ENCODE data around the gene RXFP3. TPM values are rescaled to one million over a fixed set of nuclear protein-coding genes. Genes with fewer than 3 reads are reported as not detected.
"Not testable (repeated sequence)": the region's sequence is repeated elsewhere in the genome, so short reads cannot be mapped to it uniquely, and the experiment has no call there.

The RXFP3 gene, protein sequence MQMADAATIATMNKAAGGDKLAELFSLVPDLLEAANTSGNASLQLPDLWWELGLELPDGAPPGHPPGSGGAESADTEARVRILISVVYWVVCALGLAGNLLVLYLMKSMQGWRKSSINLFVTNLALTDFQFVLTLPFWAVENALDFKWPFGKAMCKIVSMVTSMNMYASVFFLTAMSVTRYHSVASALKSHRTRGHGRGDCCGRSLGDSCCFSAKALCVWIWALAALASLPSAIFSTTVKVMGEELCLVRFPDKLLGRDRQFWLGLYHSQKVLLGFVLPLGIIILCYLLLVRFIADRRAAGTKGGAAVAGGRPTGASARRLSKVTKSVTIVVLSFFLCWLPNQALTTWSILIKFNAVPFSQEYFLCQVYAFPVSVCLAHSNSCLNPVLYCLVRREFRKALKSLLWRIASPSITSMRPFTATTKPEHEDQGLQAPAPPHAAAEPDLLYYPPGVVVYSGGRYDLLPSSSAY
- 0.22 TPM in 1 of 2 replicates, not detected in the other for total RNA-seq (2014; rRNA removed; shearing (Covaris generic))

DNA sequence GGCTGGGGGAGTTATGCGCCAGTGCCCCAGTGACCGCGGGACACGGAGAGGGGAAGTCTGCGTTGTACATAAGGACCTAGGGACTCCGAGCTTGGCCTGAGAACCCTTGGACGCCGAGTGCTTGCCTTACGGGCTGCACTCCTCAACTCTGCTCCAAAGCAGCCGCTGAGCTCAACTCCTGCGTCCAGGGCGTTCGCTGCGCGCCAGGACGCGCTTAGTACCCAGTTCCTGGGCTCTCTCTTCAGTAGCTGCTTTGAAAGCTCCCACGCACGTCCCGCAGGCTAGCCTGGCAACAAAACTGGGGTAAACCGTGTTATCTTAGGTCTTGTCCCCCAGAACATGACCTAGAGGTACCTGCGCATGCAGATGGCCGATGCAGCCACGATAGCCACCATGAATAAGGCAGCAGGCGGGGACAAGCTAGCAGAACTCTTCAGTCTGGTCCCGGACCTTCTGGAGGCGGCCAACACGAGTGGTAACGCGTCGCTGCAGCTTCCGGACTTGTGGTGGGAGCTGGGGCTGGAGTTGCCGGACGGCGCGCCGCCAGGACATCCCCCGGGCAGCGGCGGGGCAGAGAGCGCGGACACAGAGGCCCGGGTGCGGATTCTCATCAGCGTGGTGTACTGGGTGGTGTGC lies at the start of gene RXFP3:
RXFP3 (plus strand) TSS at position 6 of the 636 bp plus-strand sequence; CDS start at position 361, 355 bp downstream.
- Histone ChIP-seq H3K27me3 (ENCODE audit: control insufficient read depth, insufficient read depth, low read length) (peaks cover 17% of the 10 kb centered on the region), H3K4me3 (ENCODE audit: insufficient read depth, low read depth, low read length) (peak within 1 kb of the TSS; percentile 59), H3K36me3 (replicated peaks; ENCODE audit: control insufficient read depth, insufficient read depth, low read length) (no peaks in the 10 kb centered on the region)
- DNase-seq: peak; percentile 51

DNA sequence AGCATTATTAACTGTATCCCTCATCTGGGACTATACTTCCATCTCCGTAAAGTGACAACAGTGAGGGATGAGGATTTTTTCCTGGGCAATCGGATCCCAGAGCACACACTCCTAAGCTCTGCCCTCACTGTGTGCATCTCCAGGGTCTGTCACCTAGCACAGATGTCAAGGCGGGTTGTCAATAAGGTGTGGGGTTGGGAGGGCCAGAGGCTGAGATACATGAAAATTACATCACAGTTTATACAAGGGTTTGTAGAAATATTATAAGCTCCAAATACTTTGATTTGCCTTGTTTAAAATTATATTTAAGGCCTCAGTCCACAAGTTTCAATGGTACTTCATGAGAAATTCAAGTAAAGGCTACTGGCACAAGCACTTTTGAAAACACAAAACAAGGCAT lies 48.9 kb upstream of the RXFP3 start:
- H3K4me3 ChIP-seq (ENCODE audit: insufficient read depth, low read depth, low read length): no peak overlapping the region
- no peaks in the 10 kb centered on the region; the same call in 1 of the 2 replicates for H3K27me3 ChIP-seq (ENCODE audit: control insufficient read depth, insufficient read depth, low read length)
- DNase-seq: no peak
- no peaks in the 10 kb centered on the region for H3K36me3 ChIP-seq (replicated peaks; ENCODE audit: control insufficient read depth, insufficient read depth, low read length)

DNA sequence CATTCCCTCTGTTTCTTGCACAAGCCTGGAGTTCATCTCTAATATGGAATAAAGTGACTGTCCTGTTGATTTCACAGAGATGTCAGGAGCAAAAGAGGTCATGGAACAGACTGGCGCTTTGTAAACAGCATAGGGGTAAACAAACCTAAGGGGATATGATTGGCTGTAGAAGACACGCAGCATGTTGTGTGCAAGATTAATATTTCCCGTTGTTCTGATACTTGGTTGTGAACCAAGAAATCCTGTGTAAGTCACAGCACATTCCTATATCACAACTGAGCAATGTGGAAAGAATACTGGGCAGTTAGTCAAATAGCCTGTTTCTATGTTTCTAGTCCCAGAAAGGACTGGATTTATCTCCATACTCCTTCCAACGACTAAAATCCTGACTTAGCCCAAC lies 47.6 kb upstream of the RXFP3 start:
- no peaks in the 10 kb centered on the region; the same call in 1 of the 2 replicates for H3K27me3 ChIP-seq (ENCODE audit: control insufficient read depth, insufficient read depth, low read length)
- no peak for DNase-seq
- no peak overlapping the region for H3K4me3 ChIP-seq (ENCODE audit: insufficient read depth, low read depth, low read length)
- H3K36me3 ChIP-seq (replicated peaks; ENCODE audit: control insufficient read depth, insufficient read depth, low read length): no peaks in the 10 kb centered on the region

DNA sequence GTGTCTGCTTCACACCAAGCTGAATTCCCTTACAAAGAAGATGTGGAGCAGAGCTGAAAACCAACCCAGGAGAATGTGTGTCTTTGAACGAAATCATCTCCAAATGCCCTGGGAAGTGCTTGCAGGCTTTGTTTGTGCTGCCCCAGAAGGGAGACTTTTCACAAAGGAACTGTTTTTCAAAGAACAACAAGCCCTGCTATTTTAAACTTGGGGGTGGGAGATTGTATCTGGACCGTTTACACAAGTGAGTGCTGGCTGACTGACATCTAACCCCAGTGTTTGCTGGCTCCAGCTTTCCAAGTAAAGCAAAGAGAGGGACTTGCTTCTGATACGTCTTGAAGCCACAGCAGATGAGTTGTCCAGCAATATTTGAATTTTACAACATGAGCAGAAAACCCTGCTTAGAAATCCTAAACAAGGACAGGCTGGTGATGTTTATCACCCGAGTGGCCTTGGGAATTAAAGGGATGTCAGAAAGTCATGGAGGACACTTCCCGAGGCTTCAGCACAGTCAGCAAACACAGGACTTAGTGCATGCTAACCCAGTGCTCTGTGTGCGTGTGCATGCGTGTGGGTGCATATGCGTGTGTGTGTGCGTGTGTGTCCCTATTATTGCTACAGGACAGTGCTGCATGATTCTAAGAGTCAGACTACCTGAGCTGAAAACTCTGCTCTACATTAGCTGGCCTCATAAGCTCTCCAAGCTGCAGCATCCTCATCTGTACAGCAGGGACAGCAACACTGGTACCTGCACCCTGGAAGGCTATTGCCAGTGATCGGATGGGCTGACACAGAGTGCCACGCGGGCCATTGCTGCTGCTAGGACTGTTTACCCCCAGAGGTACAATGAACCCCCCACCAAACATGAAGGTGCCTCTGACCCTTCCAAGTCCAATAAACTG lies 45.8 kb upstream of the RXFP3 start:
- peak overlapping the region; percentile 62; the same call in 1 of the 2 replicates for H3K4me3 ChIP-seq (ENCODE audit: insufficient read depth, low read depth, low read length)
- peak; percentile 49 for DNase-seq
- no peaks in the 10 kb centered on the region; the same call in 1 of the 2 replicates for H3K27me3 ChIP-seq (ENCODE audit: control insufficient read depth, insufficient read depth, low read length)
- H3K36me3 ChIP-seq (replicated peaks; ENCODE audit: control insufficient read depth, insufficient read depth, low read length): no peaks in the 10 kb centered on the region

DNA sequence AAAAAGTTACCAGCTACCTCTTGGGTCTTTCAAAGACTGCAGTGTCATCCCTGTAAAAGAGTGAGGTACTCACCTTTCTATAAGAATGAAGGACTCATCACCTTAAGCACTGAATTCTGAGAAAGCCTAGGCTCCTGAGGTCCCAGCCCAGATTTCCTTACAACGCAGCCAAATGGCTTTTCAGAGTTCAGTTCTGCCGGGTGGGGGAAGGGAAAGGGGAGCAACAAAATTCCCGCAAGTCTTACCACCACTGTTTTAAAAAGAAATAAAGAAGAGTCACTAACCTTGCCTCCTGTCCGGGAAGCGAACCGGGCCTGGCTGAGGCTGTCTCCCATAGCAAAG lies 44.8 kb upstream of the RXFP3 start:
- Histone ChIP-seq H3K36me3 (replicated peaks; ENCODE audit: control insufficient read depth, insufficient read depth, low read length) (no peaks in the 10 kb centered on the region), H3K4me3 (ENCODE audit: insufficient read depth, low read depth, low read length) (peak overlapping the region; percentile 62), H3K27me3 (ENCODE audit: control insufficient read depth, insufficient read depth, low read length) (no peaks in the 10 kb centered on the region; the same call in 1 of the 2 replicates)
- DNase-seq: peak; percentile 17

DNA sequence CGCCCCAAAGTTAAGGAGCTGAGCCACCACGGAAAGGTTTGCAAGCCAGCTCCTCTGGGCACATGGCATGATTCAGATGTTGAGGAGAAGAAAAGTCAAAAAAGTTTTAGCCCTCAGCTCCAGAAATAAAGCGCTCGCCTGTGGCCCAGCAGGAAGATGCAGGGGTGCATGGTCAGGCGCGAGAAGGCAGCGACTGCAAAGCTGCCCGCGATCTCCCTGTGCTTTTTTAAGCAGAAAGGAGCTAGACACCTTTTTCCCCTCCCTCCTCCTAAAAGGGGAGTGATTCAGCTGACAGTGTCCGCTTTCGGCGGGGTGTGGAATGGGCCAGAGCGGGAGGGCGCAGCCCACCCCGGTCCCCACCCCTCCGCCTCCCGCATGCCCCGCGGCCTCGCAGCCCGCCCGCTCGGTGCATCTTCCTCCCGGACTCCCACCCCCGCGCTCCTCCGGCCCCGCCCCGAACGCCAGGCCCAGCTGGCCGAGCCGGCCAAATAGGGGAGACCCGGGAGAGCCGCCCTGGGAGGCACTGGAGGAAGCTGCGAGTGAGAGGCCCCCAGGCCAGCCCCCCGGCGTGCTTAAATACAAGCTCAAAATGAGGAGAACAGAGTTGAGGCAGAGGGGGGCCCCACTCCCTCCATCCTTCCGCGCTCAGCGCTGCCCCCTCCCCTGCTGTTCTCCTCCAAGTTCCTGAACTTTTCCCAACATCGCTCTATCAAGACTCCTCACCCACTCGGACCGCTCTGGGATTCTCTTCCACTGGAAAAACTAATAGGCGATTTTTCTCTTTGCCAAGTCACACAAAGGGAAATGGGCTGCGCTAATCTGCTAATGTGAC lies 44.2 kb upstream of the RXFP3 start, which contains the start of gene ADAMTS12:
ADAMTS12 (minus strand) TSS at position 203 of the 832 bp plus-strand sequence; CDS start at position 69, 134 bp downstream.
- H3K4me3 ChIP-seq (ENCODE audit: insufficient read depth, low read depth, low read length): peak within 1 kb of the TSS; percentile 62
- H3K27me3 ChIP-seq (ENCODE audit: control insufficient read depth, insufficient read depth, low read length): no peaks in the 10 kb centered on the region; the same call in 1 of the 2 replicates
- no peaks in the 10 kb centered on the region for H3K36me3 ChIP-seq (replicated peaks; ENCODE audit: control insufficient read depth, insufficient read depth, low read length)
- DNase-seq: peak; percentile 89

DNA sequence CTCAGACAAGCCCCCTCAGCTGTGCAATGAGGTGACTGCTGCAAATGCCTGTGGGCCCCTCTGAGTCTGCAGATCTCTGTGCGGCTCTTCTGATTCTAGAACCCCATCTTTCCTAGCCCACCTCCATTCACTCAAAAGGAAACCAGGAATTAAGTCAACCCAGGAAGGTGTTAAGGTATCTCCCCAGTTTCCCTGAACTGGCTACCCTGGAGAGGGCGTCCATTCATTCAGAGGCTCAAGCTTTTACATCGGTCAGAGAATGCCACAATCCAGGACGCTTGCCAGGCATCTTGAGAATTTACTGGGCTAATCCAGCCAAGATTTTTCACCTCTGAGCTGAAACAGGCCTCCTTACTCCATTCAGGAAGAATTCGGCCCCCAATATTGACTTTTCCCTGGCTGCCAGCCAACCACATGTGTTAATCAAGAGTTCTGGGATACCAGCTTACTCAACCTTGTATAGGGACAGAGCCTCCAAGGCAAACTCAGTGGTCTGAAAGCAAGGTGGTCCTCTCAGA lies 43.5 kb upstream of the RXFP3 start:
- peak; percentile 29 for DNase-seq
- H3K4me3 ChIP-seq (ENCODE audit: insufficient read depth, low read depth, low read length): peak overlapping the region; percentile 62; the same call in 1 of the 2 replicates
- H3K36me3 ChIP-seq (replicated peaks; ENCODE audit: control insufficient read depth, insufficient read depth, low read length): no peaks in the 10 kb centered on the region
- H3K27me3 ChIP-seq (ENCODE audit: control insufficient read depth, insufficient read depth, low read length): no peaks in the 10 kb centered on the region; the same call in 1 of the 2 replicates

DNA sequence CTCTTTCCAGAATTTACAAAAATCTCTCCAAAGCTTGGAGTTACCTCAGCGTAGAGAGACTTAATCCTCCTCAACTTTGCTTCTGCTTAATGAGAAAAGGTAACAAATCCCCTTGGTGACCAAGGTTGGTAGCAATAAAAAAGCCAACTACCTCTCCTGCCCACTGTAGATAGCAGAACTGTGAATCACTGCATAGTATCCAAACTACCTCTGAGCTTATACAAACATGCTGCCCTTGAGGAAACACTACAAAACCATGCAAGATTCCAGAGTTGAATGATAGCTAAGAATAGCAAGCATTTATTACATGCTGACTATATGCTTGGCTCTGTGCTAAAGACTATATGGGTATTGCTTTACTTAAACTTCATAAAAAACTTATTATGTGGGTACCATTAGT lies 41.6 kb upstream of the RXFP3 start:
- no peaks in the 10 kb centered on the region for H3K36me3 ChIP-seq (replicated peaks; ENCODE audit: control insufficient read depth, insufficient read depth, low read length)
- no peak overlapping the region for H3K4me3 ChIP-seq (ENCODE audit: insufficient read depth, low read depth, low read length)
- H3K27me3 ChIP-seq (ENCODE audit: control insufficient read depth, insufficient read depth, low read length): no peaks in the 10 kb centered on the region; the same call in 1 of the 2 replicates
- DNase-seq: no peak

DNA sequence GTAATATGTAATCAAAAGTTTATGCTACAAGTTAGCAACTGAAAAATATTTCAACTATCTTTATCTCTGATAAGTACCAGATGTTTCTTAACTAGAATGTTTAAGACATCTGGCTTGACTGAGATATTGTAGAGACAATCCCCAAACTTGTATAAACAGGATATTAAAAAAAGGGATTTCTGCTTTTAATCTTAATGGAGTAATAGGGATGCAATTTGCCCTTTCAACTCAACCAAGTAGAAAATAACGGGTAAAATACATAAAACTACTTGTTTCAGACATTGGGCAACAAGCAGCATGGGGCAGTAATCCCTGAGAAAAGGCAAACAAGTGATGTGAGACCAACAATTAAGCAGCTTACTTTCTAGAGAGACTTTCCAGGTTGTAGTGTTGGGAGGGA lies 35.0 kb upstream of the RXFP3 start:
- no peak overlapping the region for H3K4me3 ChIP-seq (ENCODE audit: insufficient read depth, low read depth, low read length)

DNA sequence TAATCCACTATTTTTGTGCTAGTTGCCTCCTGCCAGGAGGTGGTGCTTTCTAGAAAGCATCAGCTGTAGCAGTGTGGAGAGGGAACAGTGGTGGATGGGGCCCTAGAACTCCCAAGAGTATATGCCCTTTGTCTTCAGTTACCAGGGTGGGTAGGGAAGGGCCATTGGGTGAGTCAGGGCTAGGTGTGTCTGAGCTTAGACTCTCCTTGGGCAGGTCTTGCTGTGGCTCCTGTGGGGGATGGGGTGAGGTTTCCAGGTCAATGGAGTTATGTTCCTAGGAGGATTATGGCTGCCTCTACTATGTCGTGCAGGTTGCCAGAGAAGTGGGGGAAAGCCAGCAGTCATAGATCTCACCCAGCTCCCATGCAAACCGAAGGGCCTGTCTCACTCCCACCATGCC lies 33.1 kb upstream of the RXFP3 start:
- Histone ChIP-seq H3K36me3 (replicated peaks; ENCODE audit: control insufficient read depth, insufficient read depth, low read length) (no peaks in the 10 kb centered on the region), H3K27me3 (ENCODE audit: control insufficient read depth, insufficient read depth, low read length) (no peaks in the 10 kb centered on the region), H3K4me3 (ENCODE audit: insufficient read depth, low read depth, low read length) (no peak overlapping the region)
- DNase-seq: no peak

More for the DNA sequence above, 35.0 kb upstream of the RXFP3 start:
- Histone ChIP-seq H3K36me3 (replicated peaks; ENCODE audit: control insufficient read depth, insufficient read depth, low read length) (no peaks in the 10 kb centered on the region), H3K27me3 (ENCODE audit: control insufficient read depth, insufficient read depth, low read length) (no peaks in the 10 kb centered on the region)
- no peak for DNase-seq

DNA sequence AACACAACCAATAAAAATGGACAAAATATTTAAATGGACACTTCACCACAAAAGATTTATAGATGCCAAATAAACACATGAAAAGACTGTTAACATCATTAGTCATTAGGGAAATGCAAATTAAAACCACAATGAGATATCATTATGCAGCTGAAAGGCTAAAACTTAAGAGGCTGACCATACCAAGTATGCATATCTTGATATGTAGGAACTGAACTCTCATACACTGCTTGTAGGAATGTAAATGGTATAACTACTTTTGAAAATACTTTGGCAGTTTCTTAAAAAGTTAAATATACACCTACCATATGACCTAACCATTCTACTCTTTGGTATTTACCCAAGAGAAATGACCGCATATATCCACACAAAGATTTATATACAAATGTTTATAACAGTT lies 30.8 kb upstream of the RXFP3 start:
- H3K36me3 ChIP-seq (replicated peaks; ENCODE audit: control insufficient read depth, insufficient read depth, low read length): no peaks in the 10 kb centered on the region
- no peak for DNase-seq
- no peak overlapping the region for H3K4me3 ChIP-seq (ENCODE audit: insufficient read depth, low read depth, low read length)
- no peaks in the 10 kb centered on the region for H3K27me3 ChIP-seq (ENCODE audit: control insufficient read depth, insufficient read depth, low read length)

DNA sequence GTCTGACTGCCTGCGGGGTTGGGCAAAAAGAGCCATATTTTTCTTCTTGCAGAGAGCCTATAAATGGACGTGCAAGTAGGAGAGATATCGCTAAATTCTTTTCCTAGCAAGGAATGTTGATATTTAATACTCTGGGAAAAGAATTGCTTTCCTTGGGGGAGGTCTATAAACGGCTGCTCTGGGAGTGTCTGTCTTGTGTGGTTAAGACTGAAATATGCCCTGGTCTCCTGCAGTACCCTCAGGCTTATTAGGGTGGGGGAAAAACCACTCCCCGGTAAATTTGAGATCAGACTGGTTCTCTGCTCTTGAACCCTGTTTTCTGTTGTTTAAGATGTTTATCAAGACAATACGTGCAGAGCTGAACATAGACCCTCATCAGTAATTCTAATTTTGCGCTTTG lies 29.9 kb upstream of the RXFP3 start:
- not testable (repeated sequence) for H3K4me3 ChIP-seq (ENCODE audit: insufficient read depth, low read depth, low read length); DNase-seq; H3K27me3 ChIP-seq (ENCODE audit: control insufficient read depth, insufficient read depth, low read length); H3K36me3 ChIP-seq (replicated peaks; ENCODE audit: control insufficient read depth, insufficient read depth, low read length)

DNA sequence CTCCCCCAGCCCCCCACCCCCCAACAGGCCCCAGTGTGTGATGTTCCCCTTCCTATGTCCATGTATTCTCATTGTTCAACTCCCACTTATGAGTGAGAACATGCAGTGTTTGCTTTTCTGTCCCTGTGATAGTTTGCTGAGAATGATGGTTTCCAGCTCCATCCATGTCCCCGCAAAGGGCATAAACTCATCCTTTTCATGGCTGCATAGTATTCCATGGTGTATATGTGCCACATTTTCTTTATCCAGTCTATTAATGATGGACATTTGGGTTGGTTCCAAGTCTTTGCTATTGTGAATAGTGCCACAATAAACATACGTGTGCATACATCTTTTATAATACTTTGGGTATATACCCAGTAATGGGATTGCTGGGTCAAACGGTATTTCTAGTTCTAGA lies 21.3 kb upstream of the RXFP3 start:
- DNase-seq; H3K27me3 ChIP-seq (ENCODE audit: control insufficient read depth, insufficient read depth, low read length); H3K4me3 ChIP-seq (ENCODE audit: insufficient read depth, low read depth, low read length); H3K36me3 ChIP-seq (replicated peaks; ENCODE audit: control insufficient read depth, insufficient read depth, low read length): not testable (repeated sequence)
